ENCODE measurements around the gene STX8. TPM values are rescaled to one million over a fixed set of nuclear protein-coding genes. Genes with fewer than 3 reads are reported as not detected.

STX8 gene
- total and polyA plus RNA-seq, 8 donors = 26.9 to 37.4 (median 32.3) TPM

- peak in 2 of 4 donors; percentile 18 to 37 for ATAC-seq
- TF ChIP-seq CTCF (IDR thresholded peaks at IDR 0.05) = no peak
- intact Hi-C loops (cut with DNase I) = no loop called here
- no peaks in the 10 kb centered on the region for H3K9me3 ChIP-seq
- 39 to 45% methylated on average over 14 of the region's 14 CpGs for WGBS, 2 donors
- H3K36me3 ChIP-seq = no peaks in the 10 kb centered on the region
- no peaks in the 10 kb centered on the region for H3K4me1 ChIP-seq
- FAIRE-seq = no peak
- H3K27me3 ChIP-seq = no peaks in the 10 kb centered on the region
- no peak overlapping the region for H3K27ac ChIP-seq
- H3K4me3 ChIP-seq = no peak overlapping the region
- no peak for DNase-seq
Measured at GRCh38 chr17:9206741-9207332, 368.8 kb downstream of the STX8 start.

GRCh38 chr17:9206410-9206703 is 369.3 kb downstream of the STX8 start:
- Histone ChIP-seq H3K4me3 (no peak overlapping the region), H3K27me3 (no peaks in the 10 kb centered on the region), H3K27ac (no peak overlapping the region), H3K4me1 (no peaks in the 10 kb centered on the region), H3K9me3 (no peaks in the 10 kb centered on the region), H3K36me3 (no peaks in the 10 kb centered on the region)
- ATAC-seq (no peak), DNase-seq (no peak), FAIRE-seq (no peak)
- intact Hi-C loops (cut with DNase I) = no loop called here
- no peak for TF ChIP-seq CTCF (IDR thresholded peaks at IDR 0.05)
- WGBS, 2 donors = 55 to 56% methylated on average over 8 of the region's 8 CpGs

GRCh38 chr17:9205520-9206409 is 369.9 kb downstream of the STX8 start:
- TF ChIP-seq CTCF (IDR thresholded peaks at IDR 0.05) = no peak
- Histone ChIP-seq H3K36me3 (no peaks in the 10 kb centered on the region), H3K27ac (no peak overlapping the region), H3K9me3 (no peaks in the 10 kb centered on the region), H3K4me1 (no peaks in the 10 kb centered on the region), H3K27me3 (no peaks in the 10 kb centered on the region), H3K4me3 (no peak overlapping the region)
- WGBS, 2 donors = 70 to 78% methylated on average over 14 of the region's 14 CpGs
- DNase-seq (no peak), ATAC-seq (no peak), FAIRE-seq (no peak)
- intact Hi-C loops (cut with DNase I) = no loop called here

- Histone ChIP-seq H3K36me3 (no peaks in the 10 kb centered on the region), H3K4me3 (no peak overlapping the region), H3K9me3 (no peaks in the 10 kb centered on the region), H3K27me3 (no peaks in the 10 kb centered on the region), H3K4me1 (no peaks in the 10 kb centered on the region), H3K27ac (no peak overlapping the region)
- FAIRE-seq = no peak
- ATAC-seq = no peak
- 82 to 93% methylated on average over 5 of the region's 5 CpGs for WGBS, 2 donors
- no peak for DNase-seq
- no peak for TF ChIP-seq CTCF (IDR thresholded peaks at IDR 0.05)
- intact Hi-C loops (cut with DNase I) = no loop called here
Measured at GRCh38 chr17:9204637-9205329, 370.8 kb downstream of the STX8 start.
